SK-N-SH (cell line): Measurements from ENCODE around the gene PCDHGA1. TPM values are rescaled to one million over a fixed set of nuclear protein-coding genes. Genes with fewer than 3 reads are reported as not detected.

Source experiments
- CTCF ChIA-PET: fragments of 300-600, 350-600 bp; formaldehyde crosslinking; extraction: SDS; loops from one replicate; lab custom pipeline; 2021; lab: Yijun Ruan, JAX
- POLR2A ChIA-PET: fragments of 350-600 bp; sonication (Branson Sonifier 250); formaldehyde crosslinking; extraction: SDS; loops from one replicate; lab custom pipeline; 2020; ENCODE audit warnings: antibody characterized with exemption, inconsistent platforms; lab: Yijun Ruan, JAX
- DNase-seq: peaks from one replicate; pipeline ENCODE4 v3.0.0; 2012
- H2AFZ ChIP-seq: fragments of 200-600 bp; sonication (generic); 2 replicates; pipeline ENCODE4 v1.8.1; 2016; ENCODE audit warnings: antibody characterized with exemption, mild to moderate bottlenecking, low read depth
- H3F3A ChIP-seq: fragments of 200-600 bp; sonication (generic); replicated peaks from 2 replicates; pipeline ENCODE3; 2016; ENCODE audit warnings: antibody characterized with exemption, mild to moderate bottlenecking; ENCODE audit not compliant: insufficient read depth
- H3K27ac ChIP-seq, 2 experiments: fragments of 200-500 bp in 1 of 2; fragments of 200-600 bp in 1 of 2; sonication (Bioruptor generic) in 1 of 2; sonication (generic), shearing (Covaris generic) in 1 of 2; 2 replicates each; pipeline versions ENCODE4 v1.5.1 to v1.6.1; 2014 to 2016; ENCODE audit warnings: low read depth in 2 of 2, inconsistent platforms in 1 of 2, low read length in 1 of 2, mild to moderate bottlenecking in 1 of 2, mixed read lengths in 1 of 2
- H3K27me3 ChIP-seq: fragments of 200-600 bp; sonication (generic), shearing (Covaris generic); 2 replicates; pipeline ENCODE4 v1.6.1; 2016; ENCODE audit warnings: mixed run types; ENCODE audit not compliant: insufficient read depth
- H3K36me3 ChIP-seq, 2 experiments: fragments of 200-500 bp in 1 of 2; fragments of 200-600 bp in 1 of 2; sonication (Bioruptor generic) in 1 of 2; sonication (generic) in 1 of 2; replicated peaks in 1 of 2; 2 replicates each; pipeline versions ENCODE3 to v1.5.1; 2014 to 2016; ENCODE audit warnings: low read length in 1 of 2, mild to moderate bottlenecking in 1 of 2; ENCODE audit not compliant: insufficient read depth in 2 of 2, control insufficient read depth in 1 of 2
- H3K4me1 ChIP-seq, 2 experiments: fragments of 200-500 bp in 1 of 2; fragments of 200-600 bp in 1 of 2; sonication (Bioruptor generic) in 1 of 2; sonication (generic), shearing (Covaris generic) in 1 of 2; 2 replicates each; pipeline versions ENCODE4 v1.5.1 to v1.6.1; 2014 to 2016; ENCODE audit warnings: low read depth in 1 of 2, low read length in 1 of 2, mixed run types in 1 of 2; ENCODE audit not compliant: insufficient read depth in 2 of 2, control insufficient read depth in 1 of 2
- H3K4me2 ChIP-seq: fragments of 200-600 bp; sonication (generic), shearing (Covaris generic); 2 replicates; pipeline ENCODE4 v1.6.1; 2017; ENCODE audit warnings: mixed run types
- H3K4me3 ChIP-seq, 2 experiments: fragments of 200-500 bp in 1 of 2; fragments of 200-600 bp in 1 of 2; sonication (Bioruptor generic) in 1 of 2; sonication (generic), shearing (Covaris generic) in 1 of 2; 2 replicates each; pipeline versions ENCODE4 v1.5.1 to v1.8.1; 2014 to 2016; ENCODE audit warnings: low read depth in 2 of 2, inconsistent platforms in 1 of 2, low read length in 1 of 2, mild to moderate bottlenecking in 1 of 2, mixed read lengths in 1 of 2, moderate library complexity in 1 of 2
- H3K79me2 ChIP-seq: fragments of 200-600 bp; sonication (generic); 2 replicates; pipeline ENCODE4 v1.8.1; 2017; ENCODE audit warnings: mild to moderate bottlenecking; ENCODE audit not compliant: insufficient read depth
- H3K9ac ChIP-seq: fragments of 200-600 bp; sonication (generic); 2 replicates; pipeline ENCODE4 v1.6.1; 2017; ENCODE audit warnings: mixed run types
- H3K9me2 ChIP-seq: fragments of 200-600 bp; sonication (generic); 2 replicates; pipeline ENCODE4 v1.6.1; 2017; ENCODE audit warnings: mixed run types
- H3K9me3 ChIP-seq: fragments of 200-600 bp; sonication (generic); 2 replicates; pipeline ENCODE4 v1.6.1; 2017; ENCODE audit warnings: mixed run types, mild to moderate bottlenecking, moderate library complexity
- H4K20me1 ChIP-seq: fragments of 200-600 bp; sonication (generic); 2 replicates; pipeline ENCODE4 v1.6.1; 2017; ENCODE audit warnings: mild to moderate bottlenecking, mixed run types; ENCODE audit not compliant: insufficient read depth
- ELF1 ChIP-seq: IDR thresholded peaks from 2 replicates; pipeline ENCODE4 v1.4.0; 2012
- EP300 ChIP-seq, 2 experiments: IDR thresholded peaks; 2 replicates each; pipeline versions ENCODE4 v1.4.0 to v1.6.1; 2012; ENCODE audit warnings: borderline replicate concordance in 1 of 2, low read depth in 1 of 2, low read length in 1 of 2
- EZH2phosphoT487 ChIP-seq: fragments of 200-600 bp; sonication (generic); IDR thresholded peaks from 2 replicates; pipeline ENCODE4 v1.6.1; 2017; ENCODE audit warnings: low read depth, mixed run types, mild to moderate bottlenecking, antibody characterized with exemption, moderate library complexity, borderline replicate concordance
- FOXJ3 ChIP-seq: sonication (generic); formaldehyde crosslinking; IDR thresholded peaks from 2 replicates; pipeline ENCODE4 v1.5.1; 2020; ENCODE audit warnings: mild to moderate bottlenecking, missing genetic modification reagents
- FOXM1 ChIP-seq: IDR thresholded peaks from 2 replicates; pipeline ENCODE4 v1.4.0; 2012; ENCODE audit warnings: low read depth, mild to moderate bottlenecking
- GATA2 ChIP-seq: sonication (generic); formaldehyde crosslinking; IDR thresholded peaks from 2 replicates; pipeline ENCODE4 v1.5.0; 2020; ENCODE audit warnings: mild to moderate bottlenecking, missing genetic modification reagents
- NFIC ChIP-seq: IDR thresholded peaks from 2 replicates; pipeline ENCODE4 v1.4.0; 2012; ENCODE audit warnings: borderline replicate concordance
- RAD21 ChIP-seq: IDR thresholded peaks from 2 replicates; pipeline ENCODE4 v1.6.1; 2012; ENCODE audit warnings: mild to moderate bottlenecking, low read length
- RXRA ChIP-seq: IDR thresholded peaks from 2 replicates; pipeline ENCODE4 v1.4.0; 2012; ENCODE audit warnings: low read depth, mild to moderate bottlenecking, borderline replicate concordance
- SIN3A ChIP-seq: IDR thresholded peaks from 2 replicates; pipeline ENCODE4 v1.6.1; 2012; ENCODE audit warnings: low read depth, mild to moderate bottlenecking, low read length, moderate library complexity, borderline replicate concordance
- TAF1 ChIP-seq: IDR thresholded peaks from 2 replicates; pipeline ENCODE4 v1.6.1; 2012; ENCODE audit warnings: low read depth, mild to moderate bottlenecking, low read length, moderate library complexity, borderline replicate concordance
- WGBS: methylation state at CpG from one replicate; pipeline ENCODE4 v1.1.6; 2017; ENCODE audit warnings: low lambda C conversion rate; 5-methylcytosine and 5-hydroxymethylcytosine counted together
- polyA plus RNA-seq, 3 experiments: library from polyadenylated mRNA; depleted of rRNA; stranded (reverse); fragments of >200 nt; gene quantifications; 2 replicates each; pipeline ENCODE4 v1.2.3, GENCODE V29; 2012
- TF ChIP-seq, protein P1 (sequence below): IDR thresholded peaks from 2 replicates; pipeline ENCODE4; 2012
- TF ChIP-seq, protein P2 (sequence below): IDR thresholded peaks from 2 replicates; pipeline ENCODE4 v1.6.1; 2012; ENCODE audit warnings: mild to moderate bottlenecking, low read depth, low read length, moderate library complexity
- TF ChIP-seq, protein P3 (sequence below): IDR thresholded peaks from 2 replicates; pipeline ENCODE4 v1.4.0; 2012; ENCODE audit warnings: low read depth
- TF ChIP-seq, protein P4 (sequence below): IDR thresholded peaks from 2 replicates; pipeline ENCODE4 v1.4.0; 2012; ENCODE audit warnings: low read depth, borderline replicate concordance

The PCDHGA1 gene
- polyA plus RNA-seq, 1 of the 3 experiments (the other 2 are of a cell fraction): 1.2 TPM

DNA sequence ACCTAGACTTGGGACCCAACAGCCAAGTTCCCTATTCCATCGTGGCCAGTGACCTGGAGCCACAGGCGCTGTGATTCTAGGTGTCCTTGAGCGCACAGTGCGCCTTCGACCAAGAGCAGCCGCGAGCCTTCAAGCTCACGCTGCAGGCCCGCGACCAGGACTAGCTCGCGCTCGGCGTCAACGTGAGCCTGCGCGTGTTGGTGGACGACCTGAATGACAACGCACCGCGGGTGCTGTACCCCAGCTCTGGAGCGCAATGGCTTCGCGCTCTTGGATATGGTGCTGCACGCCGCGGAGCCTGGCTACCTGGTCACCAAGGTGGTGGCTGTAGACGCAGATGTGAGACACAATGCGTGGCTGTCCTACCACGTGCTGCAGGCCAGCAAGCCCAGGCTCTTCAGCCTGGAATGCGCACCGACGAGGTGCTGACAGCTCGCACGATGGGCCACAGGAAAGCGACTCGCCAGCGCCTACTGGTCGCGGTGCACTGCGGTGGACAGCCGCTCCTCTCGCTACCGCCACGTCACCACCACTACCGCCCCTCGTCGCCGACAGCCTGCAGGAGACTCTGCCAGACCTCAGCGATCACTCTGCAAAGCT is 111.4 kb downstream of the PCDHGA1 start:
- Histone ChIP-seq H3K4me3 (no peak overlapping the region), H2AFZ (no peak overlapping the region), H3K27me3 (no peaks in the 10 kb centered on the region), H3K36me3 (no peaks in the 10 kb centered on the region), H3K27ac (no peak overlapping the region), H3K4me1 (no peaks in the 10 kb centered on the region), H3K79me2 (no peaks in the 10 kb centered on the region), H3K4me2 (no peak overlapping the region), H3F3A (no peaks in the 10 kb centered on the region), H4K20me1 (no peaks in the 10 kb centered on the region), H3K9ac (no peak overlapping the region), H3K9me2 (no peaks in the 10 kb centered on the region), H3K9me3 (peaks cover 4% of the 10 kb centered on the region; the same call in 1 of the 2 replicates)
- WGBS: 92% methylated on average over 38 of the region's 50 CpGs
- POLR2A ChIA-PET: no interaction called here
- TF ChIP-seq EP300 (IDR thresholded peaks at IDR 0.05; ENCODE audit: borderline replicate concordance in 1 of 2, low read depth in 1 of 2, low read length in 1 of 2): no peak
- CTCF ChIA-PET: interaction anchor here (1.4 to 1.5 kb wide), 2 partner anchors 116 to 126 kb away, joined by 4 to 5 read pairs; no protein-coding TSS in a partner anchor
- DNase-seq: no peak

DNA sequence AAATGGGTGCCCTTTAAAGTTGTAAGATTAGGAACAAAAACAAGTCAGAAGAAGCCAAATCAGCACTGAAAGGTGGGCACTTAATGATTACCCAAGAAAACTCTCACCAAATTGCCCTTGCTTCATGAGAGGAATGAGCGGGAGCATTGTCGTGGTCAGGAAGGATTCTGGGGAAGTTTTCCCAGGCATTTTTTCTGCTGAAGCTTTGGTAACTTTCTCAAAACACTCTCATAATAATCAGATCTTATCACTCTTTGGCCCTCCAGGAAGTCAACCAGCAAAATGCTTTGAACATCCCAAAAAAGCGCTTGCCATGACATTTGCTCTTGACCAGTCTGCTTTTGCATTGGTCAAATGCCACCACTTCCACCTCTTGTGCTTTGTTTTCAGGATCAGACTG is 135.0 kb downstream of the PCDHGA1 start:
- H3K9me2 ChIP-seq: no peaks in the 10 kb centered on the region
- H3K36me3 ChIP-seq: peaks cover 0 to 3% of the 10 kb centered on the region in 2 experiments
- H3K27me3 ChIP-seq: no peaks in the 10 kb centered on the region
- H3K9me3 ChIP-seq: no peaks in the 10 kb centered on the region
- 89% methylated on average over 3 of the region's 3 CpGs for WGBS
- peak overlapping the region in 1 of 2 experiments; percentile 36; a peak in 1 of 4 replicates for H3K27ac ChIP-seq
- TF ChIP-seq RXRA (no peak), GATA2 (CRISPR knock-in tag) (no peak), EZH2phosphoT487 (no peak), RAD21 (no peak), ELF1 (no peak), FOXJ3 (CRISPR knock-in tag) (no peak), EP300 (IDR thresholded peaks at IDR 0.05; ENCODE audit: borderline replicate concordance in 1 of 2, low read depth in 1 of 2, low read length in 1 of 2) (no peak), TAF1 (no peak), FOXM1 (no peak), SIN3A (no peak), NFIC (no peak)
- TF ChIP-seq, protein P1, sequence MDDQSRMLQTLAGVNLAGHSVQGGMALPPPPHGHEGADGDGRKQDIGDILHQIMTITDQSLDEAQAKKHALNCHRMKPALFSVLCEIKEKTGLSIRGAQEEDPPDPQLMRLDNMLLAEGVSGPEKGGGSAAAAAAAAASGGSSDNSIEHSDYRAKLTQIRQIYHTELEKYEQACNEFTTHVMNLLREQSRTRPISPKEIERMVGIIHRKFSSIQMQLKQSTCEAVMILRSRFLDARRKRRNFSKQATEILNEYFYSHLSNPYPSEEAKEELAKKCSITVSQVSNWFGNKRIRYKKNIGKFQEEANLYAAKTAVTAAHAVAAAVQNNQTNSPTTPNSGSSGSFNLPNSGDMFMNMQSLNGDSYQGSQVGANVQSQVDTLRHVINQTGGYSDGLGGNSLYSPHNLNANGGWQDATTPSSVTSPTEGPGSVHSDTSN: no peak
- TF ChIP-seq, protein P2, sequence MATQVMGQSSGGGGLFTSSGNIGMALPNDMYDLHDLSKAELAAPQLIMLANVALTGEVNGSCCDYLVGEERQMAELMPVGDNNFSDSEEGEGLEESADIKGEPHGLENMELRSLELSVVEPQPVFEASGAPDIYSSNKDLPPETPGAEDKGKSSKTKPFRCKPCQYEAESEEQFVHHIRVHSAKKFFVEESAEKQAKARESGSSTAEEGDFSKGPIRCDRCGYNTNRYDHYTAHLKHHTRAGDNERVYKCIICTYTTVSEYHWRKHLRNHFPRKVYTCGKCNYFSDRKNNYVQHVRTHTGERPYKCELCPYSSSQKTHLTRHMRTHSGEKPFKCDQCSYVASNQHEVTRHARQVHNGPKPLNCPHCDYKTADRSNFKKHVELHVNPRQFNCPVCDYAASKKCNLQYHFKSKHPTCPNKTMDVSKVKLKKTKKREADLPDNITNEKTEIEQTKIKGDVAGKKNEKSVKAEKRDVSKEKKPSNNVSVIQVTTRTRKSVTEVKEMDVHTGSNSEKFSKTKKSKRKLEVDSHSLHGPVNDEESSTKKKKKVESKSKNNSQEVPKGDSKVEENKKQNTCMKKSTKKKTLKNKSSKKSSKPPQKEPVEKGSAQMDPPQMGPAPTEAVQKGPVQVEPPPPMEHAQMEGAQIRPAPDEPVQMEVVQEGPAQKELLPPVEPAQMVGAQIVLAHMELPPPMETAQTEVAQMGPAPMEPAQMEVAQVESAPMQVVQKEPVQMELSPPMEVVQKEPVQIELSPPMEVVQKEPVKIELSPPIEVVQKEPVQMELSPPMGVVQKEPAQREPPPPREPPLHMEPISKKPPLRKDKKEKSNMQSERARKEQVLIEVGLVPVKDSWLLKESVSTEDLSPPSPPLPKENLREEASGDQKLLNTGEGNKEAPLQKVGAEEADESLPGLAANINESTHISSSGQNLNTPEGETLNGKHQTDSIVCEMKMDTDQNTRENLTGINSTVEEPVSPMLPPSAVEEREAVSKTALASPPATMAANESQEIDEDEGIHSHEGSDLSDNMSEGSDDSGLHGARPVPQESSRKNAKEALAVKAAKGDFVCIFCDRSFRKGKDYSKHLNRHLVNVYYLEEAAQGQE: no peak
- TF ChIP-seq, protein P3, sequence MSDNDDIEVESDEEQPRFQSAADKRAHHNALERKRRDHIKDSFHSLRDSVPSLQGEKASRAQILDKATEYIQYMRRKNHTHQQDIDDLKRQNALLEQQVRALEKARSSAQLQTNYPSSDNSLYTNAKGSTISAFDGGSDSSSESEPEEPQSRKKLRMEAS: no peak
- TF ChIP-seq, protein P4, sequence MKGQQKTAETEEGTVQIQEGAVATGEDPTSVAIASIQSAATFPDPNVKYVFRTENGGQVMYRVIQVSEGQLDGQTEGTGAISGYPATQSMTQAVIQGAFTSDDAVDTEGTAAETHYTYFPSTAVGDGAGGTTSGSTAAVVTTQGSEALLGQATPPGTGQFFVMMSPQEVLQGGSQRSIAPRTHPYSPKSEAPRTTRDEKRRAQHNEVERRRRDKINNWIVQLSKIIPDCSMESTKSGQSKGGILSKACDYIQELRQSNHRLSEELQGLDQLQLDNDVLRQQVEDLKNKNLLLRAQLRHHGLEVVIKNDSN: no peak
- TF ChIP-seq, all 33 proteins: peak for 0
- no peak overlapping the region for H3K4me2 ChIP-seq
- no peak overlapping the region for H3K9ac ChIP-seq
- peaks cover 9% of the 10 kb centered on the region for H3K79me2 ChIP-seq
- ChIA-PET POLR2A (no interaction called here), CTCF (interaction anchor here (1.7 to 4.6 kb wide), 2 partner anchors 10 to 102 kb away, joined by 4 to 16 read pairs; partner anchors contain the start of gene PCDHGC3)
- peaks cover 7% of the 10 kb centered on the region for H3F3A ChIP-seq
- no peak for DNase-seq
- no peak overlapping the region for H2AFZ ChIP-seq
- H3K4me3 ChIP-seq: no peak overlapping the region
- H3K4me1 ChIP-seq: no peaks in the 10 kb centered on the region
- H4K20me1 ChIP-seq: no peaks in the 10 kb centered on the region; the same call in 1 of the 2 replicates
